Keratinocyte (primary cell): ENCODE data around the gene CXCR6. TPM values are rescaled to one million over a fixed set of nuclear protein-coding genes. Genes with fewer than 3 reads are reported as not detected.

Experiments used
- DNase-seq: peaks from one replicate; pipeline ENCODE4 v3.0.0-alpha.2; 2011; ENCODE audit warnings: low read depth, missing footprints, low spot score
- FAIRE-seq: peaks from 2 replicates; lab custom pipeline; 2011; peaks lifted over from hg19 to GRCh38; lab: Jason Lieb, UNC
- H2AFZ ChIP-seq: 2 replicates; pipeline ENCODE4 v1.6.0; 2012; ENCODE audit warnings: low read length, control low read depth, inconsistent platforms; ENCODE audit not compliant: control insufficient read depth
- H3K27ac ChIP-seq: 2 replicates; pipeline ENCODE4 v1.5.1; 2011; ENCODE audit warnings: low read length; ENCODE audit not compliant: control insufficient read depth, insufficient read depth
- H3K27me3 ChIP-seq: 3 replicates; pipeline ENCODE4 v1.6.0; 2011; ENCODE audit warnings: low read length; ENCODE audit not compliant: control insufficient read depth, insufficient read depth; ENCODE audit errors: extremely low read depth
- H3K36me3 ChIP-seq, 2 experiments: 2 replicates in 1 of 2; 3 replicates in 1 of 2; pipeline ENCODE4 v1.5.1; 2011; ENCODE audit warnings: low read length in 2 of 2, mild to moderate bottlenecking in 1 of 2; ENCODE audit not compliant: control insufficient read depth in 2 of 2, insufficient read depth in 2 of 2; ENCODE audit errors: extremely low read depth in 1 of 2
- H3K4me1 ChIP-seq: 3 replicates; pipeline ENCODE4 v1.5.1; 2011; ENCODE audit warnings: low read length; ENCODE audit not compliant: control insufficient read depth, insufficient read depth; ENCODE audit errors: extremely low read depth
- H3K4me2 ChIP-seq: 3 replicates; pipeline ENCODE4 v1.6.0; 2011; ENCODE audit warnings: low read depth, low read length; ENCODE audit not compliant: control insufficient read depth, insufficient read depth; ENCODE audit errors: extremely low read depth
- H3K4me3 ChIP-seq, 3 experiments: fragments of 200-600 bp in 1 of 3; sonication (generic) in 1 of 3; 2 replicates in 2 of 3; 3 replicates in 1 of 3; pipeline ENCODE4 v1.5.1; 2011 to 2016; ENCODE audit warnings: low read length in 3 of 3, mild to moderate bottlenecking in 3 of 3, control low read depth in 2 of 3, inconsistent platforms in 1 of 3, low read depth in 1 of 3, mixed read lengths in 1 of 3, mixed run types in 1 of 3, moderate library complexity in 1 of 3; ENCODE audit not compliant: control insufficient read depth in 2 of 3, insufficient read depth in 2 of 3; ENCODE audit errors: extremely low read depth in 1 of 3
- H3K79me2 ChIP-seq: 2 replicates; pipeline ENCODE4 v1.6.0; 2012; ENCODE audit warnings: low read length; ENCODE audit not compliant: control insufficient read depth, insufficient read depth
- H3K9ac ChIP-seq: 3 replicates; pipeline ENCODE4 v1.6.0; 2011; ENCODE audit warnings: low read length; ENCODE audit not compliant: control insufficient read depth, insufficient read depth; ENCODE audit errors: extremely low read depth
- H3K9me1 ChIP-seq: 3 replicates; pipeline ENCODE4 v1.6.0; 2011; ENCODE audit warnings: low read length; ENCODE audit not compliant: control insufficient read depth, insufficient read depth; ENCODE audit errors: extremely low read depth
- H3K9me3 ChIP-seq: 2 replicates; pipeline ENCODE4 v1.5.1; 2012; ENCODE audit warnings: low read depth, low read length; ENCODE audit not compliant: control insufficient read depth
- H4K20me1 ChIP-seq: 3 replicates; pipeline ENCODE4 v1.6.0; 2011; ENCODE audit warnings: low read length; ENCODE audit not compliant: control insufficient read depth, insufficient read depth; ENCODE audit errors: extremely low read depth
- CTCF ChIP-seq, 3 experiments: IDR thresholded peaks in 1 of 3; conservative IDR thresholded peaks in 1 of 3; optimal IDR thresholded peaks in 1 of 3; 2 replicates in 2 of 3; 3 replicates in 1 of 3; pipeline versions ENCODE3 to v1.5.1; 2011; ENCODE audit warnings: low read length in 3 of 3, mild to moderate bottlenecking in 3 of 3, moderate library complexity in 2 of 3, control low read depth in 1 of 3, inconsistent platforms in 1 of 3; ENCODE audit not compliant: insufficient read depth in 2 of 3; ENCODE audit errors: extremely low read depth in 1 of 3
- EZH2 ChIP-seq: IDR thresholded peaks from one replicate; pipeline ENCODE4 v1.6.1; 2012; ENCODE audit warnings: inconsistent platforms, mild to moderate bottlenecking, low read length, moderate library complexity
- dilution Hi-C: fragments of 300-500 bp; cut with MboI; formaldehyde crosslinking; loops from one replicate; pipeline ENCODE4 v1.7.0; 2020; ENCODE audit warnings: low sequenced_read_pairs; ENCODE audit not compliant: extremely low pct_ligation_motif_present
- polyA plus RNA-seq, 5 experiments: library from polyadenylated mRNA; depleted of rRNA in 3 of 5; stranded (reverse) in 3 of 5; stranded (forward) in 1 of 5; unstranded in 1 of 5; fragments of >200 nt; gene quantifications; 1 replicate in 1 of 5; 2 replicates in 3 of 5; 3 replicates in 1 of 5; pipeline versions ENCODE4 v1.2.1 to v1.2.3, GENCODE V29; 2011 to 2012; ENCODE audit warnings: missing spikeins in 2 of 5, low read depth in 1 of 5, low replicate concordance in 1 of 5

Gene CXCR6
- polyA plus RNA-seq, 1 donor (not counting 4 experiments of a cell fraction or from before 2014, with no cell fraction given), result not detected

DNA sequence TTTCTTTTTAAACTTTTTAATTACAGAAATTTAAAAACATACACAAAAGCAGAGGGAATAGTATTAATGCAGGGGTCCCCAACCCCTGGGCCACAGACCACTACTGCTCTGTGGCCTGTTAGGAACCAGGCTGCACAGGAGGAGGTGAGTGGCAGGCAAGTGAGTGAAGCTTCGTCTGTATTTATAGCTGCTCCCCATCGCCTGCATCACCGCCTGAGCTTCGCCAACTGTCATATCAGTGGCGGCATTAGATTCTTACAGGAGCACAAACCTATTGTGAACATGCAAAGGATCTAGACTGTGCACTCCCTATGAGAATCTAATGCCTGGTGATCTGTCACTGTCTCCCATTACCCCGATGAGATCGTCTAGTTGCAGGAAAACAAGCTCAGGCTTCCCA, 34.5 kb upstream of the CXCR6 start:
- DNase-seq, result no peak

DNA sequence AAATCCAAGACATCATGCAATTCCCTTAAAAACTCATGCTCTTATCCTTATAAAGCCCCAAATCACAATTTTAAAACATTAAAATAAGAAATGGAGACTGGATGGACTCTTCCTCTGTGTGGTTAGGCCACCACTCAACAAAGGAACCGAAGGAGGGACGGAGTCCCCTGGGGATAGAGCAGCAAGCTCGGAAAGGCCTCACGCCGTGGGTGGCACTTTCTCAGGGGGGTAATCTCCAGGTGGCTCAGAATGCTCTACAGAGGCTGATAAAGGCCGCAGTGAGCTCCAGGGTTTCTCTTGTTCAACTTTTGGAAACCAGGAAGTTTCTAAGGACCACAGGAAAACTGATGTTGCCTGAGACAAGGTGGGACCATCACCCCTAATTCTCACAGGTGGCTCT, 33.7 kb upstream of the CXCR6 start:
- dilution Hi-C loops, result no loop called here
- H2AFZ ChIP-seq, result no peak overlapping the region
- no peaks in the 10 kb centered on the region for H3K79me2 ChIP-seq
- no peak overlapping the region for H3K27ac ChIP-seq
- H3K9ac ChIP-seq, result no peak overlapping the region
- peaks cover 1% of the 10 kb centered on the region for H3K9me3 ChIP-seq
- DNase-seq, result no peak
- H3K4me1 ChIP-seq, result no peaks in the 10 kb centered on the region
- TF ChIP-seq EZH2, result no peak
- no peak for TF ChIP-seq CTCF (optimal IDR thresholded peaks at IDR 0.05 in 1 of 3, IDR thresholded peaks at IDR 0.05 in 1 of 3, conservative IDR thresholded peaks at IDR 0.05 in 1 of 3; ENCODE audit: extremely low read depth in 1 of 3, insufficient read depth in 2 of 3, low read length in 3 of 3)
- H3K36me3 ChIP-seq, result no peaks in the 10 kb centered on the region
- H4K20me1 ChIP-seq, result no peaks in the 10 kb centered on the region
- no peak overlapping the region for H3K4me3 ChIP-seq
- H3K27me3 ChIP-seq, result peaks cover 7% of the 10 kb centered on the region
- no peaks in the 10 kb centered on the region for H3K9me1 ChIP-seq
- H3K4me2 ChIP-seq, result no peak overlapping the region
- no peak for FAIRE-seq

More for the DNA sequence above, 34.5 kb upstream of the CXCR6 start:
- H3K9me3 ChIP-seq, result peaks cover 1% of the 10 kb centered on the region
- H3K9me1 ChIP-seq, result no peaks in the 10 kb centered on the region
- H3K27me3 ChIP-seq, result peaks cover 6% of the 10 kb centered on the region
- no peak overlapping the region for H2AFZ ChIP-seq
- TF ChIP-seq CTCF (optimal IDR thresholded peaks at IDR 0.05 in 1 of 3, IDR thresholded peaks at IDR 0.05 in 1 of 3, conservative IDR thresholded peaks at IDR 0.05 in 1 of 3; ENCODE audit: extremely low read depth in 1 of 3, insufficient read depth in 2 of 3, low read length in 3 of 3) (no peak), EZH2 (no peak)
- H3K36me3 ChIP-seq, result no peaks in the 10 kb centered on the region
- H3K4me3 ChIP-seq, result no peak overlapping the region
- H3K4me2 ChIP-seq, result no peak overlapping the region
- H3K4me1 ChIP-seq, result no peaks in the 10 kb centered on the region
- FAIRE-seq, result no peak
- H3K79me2 ChIP-seq, result no peaks in the 10 kb centered on the region
- dilution Hi-C loops, result no loop called here
- no peak overlapping the region for H3K9ac ChIP-seq
- no peaks in the 10 kb centered on the region for H4K20me1 ChIP-seq
- H3K27ac ChIP-seq, result no peak overlapping the region
